Liver (tissue), 9 donors: ENCODE data around the gene LAMB3. TPM values are rescaled to one million over a fixed set of nuclear protein-coding genes. Genes with fewer than 3 reads are reported as not detected.
A peak's percentile ranks its signal among the peaks of the same experiment; 100 is the strongest.

ENCODE experiments used
- DNase-seq: peaks from one replicate; pipeline ENCODE4 v3.0.0-alpha.2; 2017; ENCODE audit warnings: low spot score
- H3K27ac ChIP-seq, 2 donors: one replicate each; pipeline ENCODE4 v1.7.0; 2013; ENCODE audit warnings: inconsistent platforms in 2 of 2, low read length in 2 of 2, control low read depth in 1 of 2, low read depth in 1 of 2, mild to moderate bottlenecking in 1 of 2
- H3K27me3 ChIP-seq, 4 donors: one replicate each; pipeline versions ENCODE4 v1.6.1 to v1.7.0; 2013; ENCODE audit warnings: low read length in 3 of 4, inconsistent platforms in 1 of 4, mild to moderate bottlenecking in 1 of 4, moderate library complexity in 1 of 4; ENCODE audit not compliant: control insufficient read depth in 4 of 4, insufficient read depth in 4 of 4
- H3K36me3 ChIP-seq, 4 donors: one replicate each; pipeline versions ENCODE4 v1.6.1 to v1.7.0; 2013; ENCODE audit warnings: low read length in 3 of 4, mild to moderate bottlenecking in 3 of 4, low read depth in 1 of 4, moderate library complexity in 1 of 4; ENCODE audit not compliant: control insufficient read depth in 4 of 4, insufficient read depth in 3 of 4
- H3K4me1 ChIP-seq, 4 donors: one replicate each; pipeline versions ENCODE4 v1.6.1 to v1.7.0; 2013; ENCODE audit warnings: low read length in 3 of 4, mild to moderate bottlenecking in 3 of 4, moderate library complexity in 1 of 4; ENCODE audit not compliant: control insufficient read depth in 4 of 4, insufficient read depth in 4 of 4
- H3K4me3 ChIP-seq, 3 donors: one replicate each; pipeline versions ENCODE4 v1.6.1 to v1.7.0; 2013; ENCODE audit warnings: low read length in 3 of 3, control low read depth in 1 of 3, low read depth in 1 of 3, mild to moderate bottlenecking in 1 of 3
- H3K9ac ChIP-seq, 2 donors: one replicate each; pipeline ENCODE4 v1.7.0; 2013; ENCODE audit warnings: low read length in 2 of 2, mild to moderate bottlenecking in 2 of 2, moderate library complexity in 2 of 2, control low read depth in 1 of 2, low read depth in 1 of 2
- H3K9me3 ChIP-seq, 4 donors: one replicate each; pipeline versions ENCODE4 v1.6.1 to v1.7.0; 2013; ENCODE audit warnings: low read length in 3 of 4; ENCODE audit not compliant: control insufficient read depth in 4 of 4
- EGR1 ChIP-seq, 2 donors: IDR thresholded peaks; 2 replicates each; pipeline ENCODE4 v1.6.1; 2016 to 2018; ENCODE audit warnings: antibody characterized with exemption in 2 of 2, low read depth in 2 of 2
- HNF4A ChIP-seq, 2 donors: conservative IDR thresholded peaks; 2 replicates each; pipeline ENCODE4 v1.6.1; 2016; ENCODE audit warnings: antibody characterized with exemption in 2 of 2, mild to moderate bottlenecking in 2 of 2
- JUND ChIP-seq, 2 donors: IDR thresholded peaks; 2 replicates each; pipeline ENCODE4 v1.6.1; 2016; ENCODE audit warnings: antibody characterized with exemption in 2 of 2
- MAX ChIP-seq: IDR thresholded peaks from 2 replicates; pipeline ENCODE4 v1.6.1; 2016; ENCODE audit warnings: antibody characterized with exemption
- RAD21 ChIP-seq, 2 donors: IDR thresholded peaks; 2 replicates each; pipeline ENCODE4 v1.6.1; 2016; ENCODE audit warnings: antibody characterized with exemption in 2 of 2, mild to moderate bottlenecking in 2 of 2
- REST ChIP-seq: IDR thresholded peaks from 2 replicates; pipeline ENCODE4 v1.6.1; 2016; ENCODE audit warnings: antibody characterized with exemption, mild to moderate bottlenecking
- RXRA ChIP-seq, 2 donors: IDR thresholded peaks; 2 replicates each; pipeline ENCODE4 v1.6.1; 2017 to 2018; ENCODE audit warnings: antibody characterized with exemption in 2 of 2, mild to moderate bottlenecking in 1 of 2
- SP1 ChIP-seq: IDR thresholded peaks from 2 replicates; pipeline ENCODE4 v1.6.1; 2018; ENCODE audit warnings: antibody characterized with exemption, mild to moderate bottlenecking
- TAF1 ChIP-seq: conservative IDR thresholded peaks from 2 replicates; pipeline ENCODE4 v1.6.1; 2016; ENCODE audit warnings: antibody characterized with exemption, mild to moderate bottlenecking
- YY1 ChIP-seq: IDR thresholded peaks from 2 replicates; pipeline ENCODE4 v1.6.1; 2016; ENCODE audit warnings: antibody characterized with exemption, mild to moderate bottlenecking
- WGBS: extraction: QIAGEN DNeasy Blood & Tissue Kit; methylation state at CpG from one replicate; pipeline ENCODE4 v1.1.7; 2013; 5-methylcytosine and 5-hydroxymethylcytosine counted together
- polyA plus RNA-seq, 2 donors: library from polyadenylated mRNA; stranded (reverse) in 1 of 2; unstranded in 1 of 2; fragments of 200-250 nt in 1 of 2; fragments of >200 nt in 1 of 2; fragmentation: Nextera tagmentation in 1 of 2; extraction: Ambion mirVana in 1 of 2; gene quantifications; one replicate each; pipeline versions ENCODE4 v1.2.1 to v1.2.3, GENCODE V29; 2013 to 2015
- total RNA-seq, 2 donors: library from RNA; depleted of rRNA; stranded (reverse); fragments of >200 nt; gene quantifications; one replicate each; pipeline ENCODE4 v1.2.3, GENCODE V29; 2014
- donor health status: healthy.
- donor health status: healthy.
- donor health status: healthy.
- donor health status: healthy.
- donor health status: healthy.

The LAMB3 gene
- total and polyA plus RNA-seq, 4 donors, result 1.3 to 9.1 (median 5.6) TPM

- H3K27ac ChIP-seq, result no peak overlapping the region
- no peaks in the 10 kb centered on the region for H3K27me3 ChIP-seq
- H3K4me1 ChIP-seq, result peaks cover 0 to 4% (median 0%) of the 10 kb centered on the region in 4 donors
- no peak overlapping the region for H3K4me3 ChIP-seq
- DNase-seq, result no peak
- TF ChIP-seq JUND (IDR thresholded peaks at IDR 0.05) (no peak), REST (no peak), YY1 (no peak)
- no peak overlapping the region for H3K9ac ChIP-seq
- H3K9me3 ChIP-seq, result no peaks in the 10 kb centered on the region
- H3K36me3 ChIP-seq, result no peaks in the 10 kb centered on the region
- 89% methylated on average over 6 of the region's 6 CpGs for WGBS
Observed at GRCh38 chr1:209633335-209633997, 18.8 kb downstream of the LAMB3 start.

- no peak overlapping the region for H3K4me3 ChIP-seq
- H3K4me1 ChIP-seq, result peaks cover 0 to 26% (median 13%) of the 10 kb centered on the region in 4 donors
- H3K9me3 ChIP-seq, result no peaks in the 10 kb centered on the region
- no peak overlapping the region for H3K9ac ChIP-seq
- TF ChIP-seq HNF4A (conservative IDR thresholded peaks at IDR 0.05) (peak; percentile 14 to 16), YY1 (no peak)
- WGBS, result 68% methylated on average over 17 of the region's 17 CpGs
- no peaks in the 10 kb centered on the region for H3K27me3 ChIP-seq
- no peaks in the 10 kb centered on the region for H3K36me3 ChIP-seq
- no peak overlapping the region for H3K27ac ChIP-seq
- no peak for DNase-seq
Observed at GRCh38 chr1:209630383-209631225, 21.6 kb downstream of the LAMB3 start.

GRCh38 chr1:209629621-209630382 lies 22.4 kb downstream of the LAMB3 start:
- no peak overlapping the region for H3K27ac ChIP-seq
- TF ChIP-seq EGR1 (IDR thresholded peaks at IDR 0.05; ENCODE audit: low read depth in 2 of 2) (no peak), YY1 (no peak), MAX (no peak), RAD21 (IDR thresholded peaks at IDR 0.05) (no peak), RXRA (IDR thresholded peaks at IDR 0.05) (no peak), SP1 (no peak), REST (no peak), TAF1 (no peak)
- peaks cover 0 to 26% (median 13%) of the 10 kb centered on the region in 4 donors for H3K4me1 ChIP-seq
- DNase-seq, result no peak
- no peaks in the 10 kb centered on the region for H3K27me3 ChIP-seq
- H3K4me3 ChIP-seq, result no peak overlapping the region
- no peaks in the 10 kb centered on the region for H3K36me3 ChIP-seq
- H3K9ac ChIP-seq, result no peak overlapping the region
- H3K9me3 ChIP-seq, result no peaks in the 10 kb centered on the region
- WGBS, result 95% methylated on average over 11 of the region's 11 CpGs
